Fibroblast of the aortic adventitia (primary cell): Measurements from ENCODE around the gene MAP3K6. TPM values are rescaled to one million over a fixed set of nuclear protein-coding genes. Genes with fewer than 3 reads are reported as not detected.
A peak's percentile ranks its signal among the peaks of the same experiment; 100 is the strongest.

ENCODE experiments used
- DNase-seq: peaks from one replicate; pipeline ENCODE4 v3.0.0-alpha.2; 2010; ENCODE audit warnings: low read depth
- H3K4me3 ChIP-seq: 2 replicates; pipeline ENCODE4 v1.5.1; 2011; ENCODE audit warnings: low read depth, mild to moderate bottlenecking, control low read depth, low read length, moderate library complexity
- total RNA-seq: library from RNA; depleted of rRNA; stranded (reverse); fragments of >200 nt; gene quantifications from 2 replicates; pipeline ENCODE4 v1.2.3, GENCODE V29; 2012; ENCODE audit warnings: low replicate concordance
- TF ChIP-seq, protein P1 (sequence below): IDR thresholded peaks from 2 replicates; pipeline ENCODE4 v1.5.1; 2011; ENCODE audit warnings: mild to moderate bottlenecking, low read length, control low read depth, inconsistent platforms; ENCODE audit not compliant: insufficient read depth

The MAP3K6 gene
- total RNA-seq, result 13.0 and 18.2 TPM in 2 replicates

DNA sequence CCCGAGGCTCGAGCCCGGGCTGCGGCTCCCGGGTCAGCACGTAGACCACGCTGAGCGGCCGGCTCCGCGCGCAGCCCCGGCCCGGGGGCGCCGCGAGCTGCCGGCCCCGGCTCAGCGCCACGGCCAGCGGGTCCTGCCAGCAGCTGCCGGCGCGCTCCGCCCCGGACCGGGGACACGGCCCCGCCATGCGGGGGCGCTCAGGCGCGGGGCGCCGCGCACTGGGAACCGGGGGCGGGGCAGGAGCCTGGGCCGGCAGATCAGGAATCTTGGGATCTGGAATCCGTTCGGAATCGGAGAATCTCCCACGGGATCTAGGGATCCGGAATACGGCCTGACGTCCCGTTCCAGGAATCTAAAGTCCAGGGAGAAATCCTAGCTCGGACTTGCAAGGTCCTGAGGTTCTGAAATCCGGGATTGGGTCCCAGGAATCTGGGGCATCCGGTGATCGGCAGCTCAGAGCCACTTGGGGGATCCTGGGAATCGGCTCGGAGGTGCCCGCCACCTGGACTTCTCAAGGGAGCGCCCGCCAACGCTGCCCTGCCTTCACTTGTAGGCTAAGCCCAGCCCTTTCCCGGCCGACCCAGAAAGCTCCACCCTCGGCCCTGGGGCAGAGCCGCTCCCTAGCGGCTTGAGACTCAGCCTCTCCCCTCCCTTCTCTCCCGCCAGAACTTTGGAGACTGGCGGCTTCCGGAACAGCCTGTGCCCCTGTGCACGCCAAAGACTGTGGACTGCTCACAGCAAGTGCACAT lies at the start of gene MAP3K6:
TSS of gene MAP3K6 (minus strand) at position 551 of the 749 bp plus-strand sequence. CDS start at position 187, 364 bp downstream.
- H3K4me3 ChIP-seq, result peak within 1 kb of the TSS; percentile 81
- TF ChIP-seq, protein P1, sequence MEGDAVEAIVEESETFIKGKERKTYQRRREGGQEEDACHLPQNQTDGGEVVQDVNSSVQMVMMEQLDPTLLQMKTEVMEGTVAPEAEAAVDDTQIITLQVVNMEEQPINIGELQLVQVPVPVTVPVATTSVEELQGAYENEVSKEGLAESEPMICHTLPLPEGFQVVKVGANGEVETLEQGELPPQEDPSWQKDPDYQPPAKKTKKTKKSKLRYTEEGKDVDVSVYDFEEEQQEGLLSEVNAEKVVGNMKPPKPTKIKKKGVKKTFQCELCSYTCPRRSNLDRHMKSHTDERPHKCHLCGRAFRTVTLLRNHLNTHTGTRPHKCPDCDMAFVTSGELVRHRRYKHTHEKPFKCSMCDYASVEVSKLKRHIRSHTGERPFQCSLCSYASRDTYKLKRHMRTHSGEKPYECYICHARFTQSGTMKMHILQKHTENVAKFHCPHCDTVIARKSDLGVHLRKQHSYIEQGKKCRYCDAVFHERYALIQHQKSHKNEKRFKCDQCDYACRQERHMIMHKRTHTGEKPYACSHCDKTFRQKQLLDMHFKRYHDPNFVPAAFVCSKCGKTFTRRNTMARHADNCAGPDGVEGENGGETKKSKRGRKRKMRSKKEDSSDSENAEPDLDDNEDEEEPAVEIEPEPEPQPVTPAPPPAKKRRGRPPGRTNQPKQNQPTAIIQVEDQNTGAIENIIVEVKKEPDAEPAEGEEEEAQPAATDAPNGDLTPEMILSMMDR, result peak; percentile 24
- DNase-seq, result peak; percentile 73

GRCh38 chr1:27414091-27414490 lies 47.3 kb upstream of the MAP3K6 start:
- no peak overlapping the region for H3K4me3 ChIP-seq
- no peak for DNase-seq
- TF ChIP-seq, protein P1, result no peak

DNA sequence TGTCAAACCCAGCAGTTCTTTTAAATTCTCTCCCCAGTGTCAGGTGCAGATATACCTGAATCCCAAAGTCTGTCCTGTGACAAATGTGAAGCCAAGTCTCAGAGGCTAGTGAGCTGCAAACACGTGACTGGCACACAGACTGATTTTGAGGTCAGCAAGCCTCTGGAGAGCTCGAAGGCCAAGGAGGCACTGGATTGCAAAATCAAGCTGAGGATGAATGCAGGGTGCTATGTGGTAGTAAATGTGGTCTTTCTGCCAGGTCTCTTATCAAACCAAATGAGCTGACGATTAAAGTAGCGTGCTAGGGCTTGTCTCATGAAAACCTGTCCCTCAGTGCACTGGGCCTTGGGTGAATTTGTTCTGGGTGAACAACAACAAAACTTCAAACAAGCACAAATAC lies 46.2 kb upstream of the MAP3K6 start:
- H3K4me3 ChIP-seq, result no peak overlapping the region
- DNase-seq, result no peak
- TF ChIP-seq, protein P1, result no peak

DNA sequence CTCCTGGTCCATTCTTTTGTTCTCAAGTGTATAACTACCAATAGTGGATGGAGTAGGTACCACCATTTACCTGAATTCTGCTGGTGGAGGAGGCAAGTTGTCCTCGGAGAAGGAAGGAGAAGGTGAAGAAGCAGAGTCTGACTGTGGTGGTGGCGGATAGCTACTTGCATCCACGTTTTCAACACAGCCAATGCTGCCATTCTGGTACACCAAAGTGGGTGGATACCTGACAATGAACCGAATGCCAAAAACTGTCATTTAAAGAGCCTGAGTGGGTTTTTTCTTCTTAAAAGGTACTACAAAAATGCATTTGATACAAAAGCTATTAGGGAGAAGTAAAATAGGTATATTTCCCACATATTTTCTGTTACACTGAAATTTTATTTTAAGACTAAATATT lies 45.7 kb upstream of the MAP3K6 start:
- TF ChIP-seq, protein P1, result no peak
- H3K4me3 ChIP-seq, result no peak overlapping the region
- DNase-seq, result no peak

GRCh38 chr1:27410709-27411108 lies 43.9 kb upstream of the MAP3K6 start:
- TF ChIP-seq, protein P1, result no peak
- DNase-seq, result no peak
- H3K4me3 ChIP-seq, result no peak overlapping the region

GRCh38 chr1:27409669-27410068 lies 42.9 kb upstream of the MAP3K6 start:
- DNase-seq, result no peak
- TF ChIP-seq, protein P1, result no peak

More at GRCh38 chr1:27409669-27410068, 42.9 kb upstream of the MAP3K6 start:
- no peak overlapping the region for H3K4me3 ChIP-seq
